GM19240 (cell line): ENCODE data around the gene MPPED1.
A peak's percentile ranks its signal among the peaks of the same experiment; 100 is the strongest.

Source experiments
- DNase-seq: peaks from one replicate; pipeline ENCODE4 v3.0.0; 2011; ENCODE audit warnings: low spot score; ENCODE audit not compliant: insufficient read length

Gene MPPED1

DNA sequence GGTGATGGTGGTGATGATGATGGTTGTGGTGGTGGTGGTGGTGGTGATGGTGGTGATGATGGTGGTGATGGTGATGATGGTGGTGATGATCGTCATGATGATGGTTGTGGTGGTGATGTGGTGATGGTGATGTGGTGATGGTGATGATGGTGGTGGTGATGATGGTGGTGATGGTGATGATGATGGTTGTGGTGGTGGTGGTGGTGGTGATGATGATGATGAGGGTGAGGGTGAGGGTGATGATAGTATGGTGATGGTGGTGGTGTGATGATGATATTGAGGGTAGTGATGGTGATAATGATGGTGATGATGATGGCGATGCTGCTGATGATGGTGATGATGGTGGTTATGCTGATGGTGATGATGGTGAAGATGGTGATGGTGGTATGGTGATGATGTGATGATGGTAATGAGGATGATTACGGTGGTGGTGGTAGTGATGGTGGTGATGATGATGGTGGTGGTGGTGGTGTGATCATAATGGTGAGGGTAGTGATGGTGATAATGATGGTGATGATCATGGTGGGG lies 63.8 kb downstream of the MPPED1 start:
- no peak for DNase-seq

DNA sequence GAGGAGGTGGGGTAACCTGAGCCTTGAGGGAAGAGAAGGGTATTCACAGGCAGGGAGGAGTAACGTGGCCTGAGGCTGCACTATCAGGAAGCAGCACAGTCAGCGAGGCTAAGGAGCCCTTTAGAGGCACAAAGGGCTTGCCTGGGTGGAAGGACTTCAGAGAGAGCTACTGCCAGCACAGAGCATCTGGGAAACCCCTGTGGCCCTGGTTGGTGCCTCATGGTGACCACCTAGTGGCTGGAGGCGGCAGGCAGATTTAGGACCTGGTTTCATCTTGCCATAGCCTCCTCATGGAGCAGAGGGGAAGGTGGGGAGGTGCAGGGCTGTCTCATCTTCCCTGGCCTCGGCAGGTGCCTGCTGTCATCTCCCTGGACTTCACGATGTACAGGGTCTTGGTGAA lies 64.5 kb downstream of the MPPED1 start:
- no peak for DNase-seq

DNA sequence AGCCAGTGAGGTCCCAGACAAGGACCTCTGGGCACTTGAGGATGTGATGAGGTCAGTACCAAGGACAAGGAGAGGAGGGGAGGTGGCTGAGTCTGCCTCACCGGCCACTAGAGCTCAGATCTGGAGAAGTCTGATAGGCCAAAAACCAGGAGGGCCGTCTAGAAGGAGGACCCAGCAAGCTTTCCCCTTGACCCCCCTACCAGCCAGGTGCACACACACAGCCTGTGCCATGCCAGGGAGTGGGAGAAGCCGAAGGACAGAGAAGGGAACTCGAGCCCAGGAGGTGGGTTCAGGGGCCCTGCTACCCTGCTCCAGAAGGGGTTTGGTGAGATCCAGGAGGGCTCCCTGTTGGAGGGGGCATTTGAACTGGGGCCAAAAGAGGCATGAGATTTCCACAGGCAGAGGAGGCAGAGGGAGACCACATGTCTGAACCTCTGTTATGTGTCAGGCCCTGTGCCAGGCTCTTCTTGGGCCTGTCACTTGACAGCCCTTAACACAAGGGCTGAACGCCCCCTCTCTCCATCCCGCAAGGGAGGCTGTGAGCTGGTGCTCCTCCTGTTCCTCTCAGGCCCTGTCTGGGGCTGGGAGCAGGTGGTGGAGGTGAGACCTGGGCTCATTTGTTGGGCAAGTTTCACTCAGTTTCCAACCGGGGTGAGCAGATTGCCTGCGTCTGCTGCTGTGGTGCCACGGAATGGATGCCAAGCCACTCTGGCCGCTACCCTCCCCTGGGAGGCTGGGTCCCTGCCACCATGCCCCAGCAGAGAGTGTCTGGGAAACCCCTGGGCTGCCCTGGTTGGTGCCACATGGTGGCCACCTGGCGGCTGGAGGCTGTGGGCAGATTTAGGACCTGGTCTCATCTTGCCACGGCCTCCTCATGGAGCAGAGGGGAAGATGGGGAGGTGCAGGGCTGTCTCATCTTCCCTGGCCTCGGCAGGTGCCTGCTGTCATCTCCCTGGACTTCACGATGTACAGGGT lies 65.2 kb downstream of the MPPED1 start:
- no peak for DNase-seq

DNA sequence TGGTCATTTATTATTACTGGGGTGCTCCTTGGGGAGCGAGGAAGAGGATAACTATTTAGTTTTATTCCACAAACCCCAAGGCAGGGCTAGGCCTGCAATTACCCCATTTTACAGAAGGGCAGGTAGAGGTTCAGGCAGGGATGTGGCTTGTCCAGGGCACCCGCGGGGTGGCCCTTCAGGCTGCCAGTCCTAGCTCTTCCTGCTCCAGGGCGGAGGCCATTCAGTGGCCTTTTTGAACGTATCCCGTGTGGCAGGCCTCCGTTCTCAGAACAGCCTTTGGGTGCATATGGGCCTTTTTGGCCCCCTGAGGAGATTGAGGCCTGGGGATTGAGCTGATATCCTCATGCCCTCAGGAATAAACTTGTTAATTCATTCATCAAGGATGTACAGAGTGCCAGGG lies 66.2 kb downstream of the MPPED1 start:
- DNase-seq, result no peak

DNA sequence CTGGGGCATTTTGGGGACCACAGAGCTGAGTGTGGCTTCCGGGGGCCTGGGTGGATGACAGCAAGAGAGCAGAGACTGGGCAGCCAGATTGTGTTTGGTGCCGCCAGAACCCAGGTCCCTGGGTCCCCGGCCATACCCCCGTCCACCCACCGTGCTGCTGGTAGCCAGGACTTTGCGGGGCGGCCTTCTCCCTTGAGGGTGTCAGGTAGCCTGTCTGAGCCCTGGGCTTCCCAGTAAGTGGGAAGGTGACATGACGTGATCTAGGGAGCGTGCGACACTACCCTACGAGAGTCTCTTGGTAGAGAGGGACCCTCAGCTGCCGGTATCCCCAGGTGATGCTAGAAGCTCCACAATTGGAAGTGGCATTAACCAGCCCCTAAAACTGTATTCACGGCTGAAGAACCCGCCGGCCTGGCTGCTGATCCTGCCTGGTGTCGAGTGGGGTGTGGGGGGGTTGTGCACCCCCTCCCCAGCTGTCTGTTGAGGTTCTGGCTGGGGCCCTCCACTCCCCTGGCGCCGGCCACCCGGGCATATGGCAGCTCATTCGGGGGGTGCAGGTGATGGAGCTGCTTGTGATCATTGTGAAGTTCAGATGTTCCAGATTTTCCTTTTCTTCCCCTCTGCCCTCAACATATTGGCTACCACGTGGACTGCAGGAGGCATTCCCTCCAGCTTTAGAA lies 66.9 kb downstream of the MPPED1 start:
- no peak for DNase-seq

DNA sequence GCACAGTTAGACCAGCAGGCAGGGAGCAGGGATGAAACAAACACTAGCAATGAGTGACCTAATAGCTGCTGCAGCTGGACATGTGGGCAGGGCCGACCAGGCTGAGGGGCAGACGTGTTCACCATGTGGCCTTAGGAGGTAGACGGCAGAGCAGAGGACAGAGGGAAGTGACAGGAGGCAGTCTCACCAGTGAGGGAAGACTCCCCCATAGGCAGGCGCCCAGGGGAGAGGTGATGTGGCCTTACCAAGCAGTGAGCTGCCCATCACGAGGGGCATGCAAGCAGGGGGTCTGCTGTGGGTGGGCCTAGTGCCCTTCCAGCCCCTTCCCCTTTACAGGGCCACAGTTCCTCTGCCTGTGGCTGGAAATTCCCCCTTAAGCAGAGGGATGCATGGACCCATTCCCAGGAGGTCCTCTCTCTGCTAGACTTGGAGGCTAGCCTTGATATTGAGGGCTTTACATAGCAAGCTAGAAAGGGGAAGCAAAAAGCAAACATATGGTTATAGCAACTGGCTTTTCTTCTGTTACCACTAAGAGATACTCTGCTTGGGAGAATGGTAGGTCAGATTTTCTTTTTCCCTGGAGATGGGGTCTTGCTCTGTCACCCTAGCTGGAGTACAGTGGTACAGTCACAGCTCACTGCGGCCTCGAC lies 67.6 kb downstream of the MPPED1 start:
- DNase-seq, result no peak

DNA sequence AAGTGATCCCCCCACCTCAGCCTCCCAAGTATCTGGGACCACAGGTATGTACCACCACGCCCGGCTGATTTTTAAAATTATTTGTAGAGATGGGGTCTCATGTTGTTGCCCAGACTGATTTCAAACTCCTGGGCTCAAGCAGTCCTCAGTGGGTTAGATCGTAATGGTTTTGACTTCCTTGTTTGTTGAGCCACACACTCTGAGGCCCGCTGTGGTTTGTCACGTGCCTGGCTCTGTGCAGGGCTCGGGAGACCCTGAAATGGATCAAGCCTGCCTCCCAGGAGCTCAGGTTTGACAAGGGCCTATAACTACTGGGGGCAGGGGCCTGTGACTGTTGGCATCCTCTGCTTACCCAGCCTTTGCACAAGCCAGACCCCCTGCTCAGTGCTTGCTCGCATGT lies 68.1 kb downstream of the MPPED1 start:
- DNase-seq, result no peak

DNA sequence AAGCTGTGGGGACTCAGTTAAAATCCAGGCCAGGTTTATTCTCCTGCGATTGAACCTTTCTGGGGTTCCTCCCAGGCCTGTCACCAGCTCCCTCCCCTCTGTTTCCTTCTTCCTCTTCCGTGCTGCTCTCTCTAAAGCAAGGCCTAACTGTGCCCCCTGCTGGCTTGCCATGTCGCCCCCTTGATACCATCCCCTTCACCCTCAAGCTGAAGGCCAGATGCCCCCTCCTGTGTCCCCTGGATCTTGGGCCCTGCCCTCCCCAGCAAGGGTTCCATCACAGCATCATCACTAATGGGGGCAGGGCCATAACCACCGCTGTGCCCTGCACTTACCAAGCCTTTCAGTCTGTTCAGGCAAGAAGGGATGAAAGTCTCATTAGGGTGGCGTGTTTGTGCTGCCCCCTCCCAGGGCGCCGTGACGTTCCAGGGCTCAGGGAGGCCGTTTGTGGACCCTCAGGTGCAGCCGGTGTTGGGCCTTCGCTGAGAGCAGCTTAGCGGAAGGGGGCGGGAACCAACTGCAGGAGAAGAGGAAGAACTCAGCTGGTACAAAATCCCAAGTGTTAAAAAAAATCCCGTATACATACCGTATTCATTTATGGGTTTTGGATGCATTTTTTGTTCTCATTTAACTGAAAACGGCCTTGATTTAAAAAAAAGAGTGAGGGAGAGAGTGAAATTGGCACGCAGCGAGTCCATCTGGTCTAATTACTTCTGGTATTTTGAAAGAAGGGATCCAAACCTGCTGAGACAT lies 69.9 kb downstream of the MPPED1 start:
- DNase-seq, result peak; percentile 25

DNA sequence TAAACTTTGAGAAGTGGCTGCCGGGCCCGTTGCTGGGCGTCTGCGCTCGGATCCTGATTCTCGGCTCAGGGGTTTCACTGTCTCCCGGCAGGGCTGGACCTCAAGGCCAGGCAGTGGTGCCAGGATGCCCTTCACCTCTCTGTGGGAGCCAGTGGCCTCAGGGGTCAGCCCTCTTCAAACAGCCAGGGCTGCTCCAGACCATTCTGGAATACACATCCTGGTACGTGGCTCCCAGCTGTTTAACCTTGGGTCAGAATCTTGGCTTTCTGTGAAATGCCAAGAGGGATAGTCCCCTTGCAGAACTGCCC lies 70.5 kb downstream of the MPPED1 start:
- no peak for DNase-seq

DNA sequence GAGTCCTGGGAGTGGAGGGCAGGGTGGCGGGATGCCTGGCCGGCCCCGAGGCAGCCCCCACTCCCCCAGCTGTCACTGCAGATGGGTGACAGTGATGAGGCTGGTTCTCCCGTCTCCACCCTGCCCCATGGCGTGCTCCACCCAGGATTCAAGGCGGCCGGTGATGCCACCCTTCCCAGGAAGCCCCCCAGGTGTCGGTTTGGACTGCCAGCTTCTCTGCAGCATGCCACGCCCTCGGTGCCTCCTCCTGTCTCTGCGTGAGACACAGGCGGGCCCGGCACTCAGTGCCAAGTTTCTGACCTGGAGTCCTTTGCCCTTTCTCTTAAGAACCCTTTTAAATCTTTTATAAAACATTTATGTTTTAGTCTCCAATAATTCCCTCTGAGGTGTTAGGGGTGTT lies 71.5 kb downstream of the MPPED1 start:
- DNase-seq, result no peak

DNA sequence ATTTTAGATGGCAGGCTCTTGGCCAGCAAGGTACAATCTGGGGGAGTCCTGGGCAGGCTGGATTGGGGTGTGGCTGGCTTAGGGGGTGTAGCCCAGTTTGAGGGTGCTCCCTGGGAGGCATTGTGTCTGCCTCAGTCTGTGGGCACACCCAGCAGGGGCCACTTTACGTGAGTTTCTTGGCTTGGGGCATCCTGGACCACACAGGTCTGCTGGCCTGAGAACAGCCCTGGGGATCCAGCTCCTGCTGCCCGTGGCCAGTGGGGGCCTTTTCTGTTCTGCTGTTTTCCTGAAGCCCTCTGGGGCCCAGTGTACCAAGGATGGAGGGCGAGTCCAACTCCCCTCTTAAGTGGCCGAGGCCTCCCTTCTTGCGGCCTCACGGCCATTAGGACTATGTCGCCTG lies 71.9 kb downstream of the MPPED1 start:
- no peak for DNase-seq

DNA sequence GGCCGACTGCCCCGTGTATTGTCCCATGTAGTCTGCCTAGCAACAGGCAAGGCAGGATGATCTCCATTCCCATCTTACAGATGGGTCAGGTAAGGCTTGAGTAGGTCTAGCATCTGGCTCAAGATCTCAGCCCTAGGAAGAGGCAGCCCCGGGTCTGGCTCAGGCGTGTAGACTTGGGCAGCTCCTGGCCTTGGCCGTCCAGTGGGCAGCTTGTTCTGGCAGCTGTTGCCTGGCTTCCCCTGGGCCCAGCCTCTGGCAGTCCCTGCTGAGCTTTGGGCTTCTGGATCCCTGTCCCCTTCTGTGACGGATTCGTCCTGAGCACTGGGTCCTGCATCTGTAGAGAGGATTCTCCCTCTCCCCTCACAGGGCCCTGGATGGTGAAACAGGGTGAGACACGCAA lies 72.4 kb downstream of the MPPED1 start:
- no peak for DNase-seq

DNA sequence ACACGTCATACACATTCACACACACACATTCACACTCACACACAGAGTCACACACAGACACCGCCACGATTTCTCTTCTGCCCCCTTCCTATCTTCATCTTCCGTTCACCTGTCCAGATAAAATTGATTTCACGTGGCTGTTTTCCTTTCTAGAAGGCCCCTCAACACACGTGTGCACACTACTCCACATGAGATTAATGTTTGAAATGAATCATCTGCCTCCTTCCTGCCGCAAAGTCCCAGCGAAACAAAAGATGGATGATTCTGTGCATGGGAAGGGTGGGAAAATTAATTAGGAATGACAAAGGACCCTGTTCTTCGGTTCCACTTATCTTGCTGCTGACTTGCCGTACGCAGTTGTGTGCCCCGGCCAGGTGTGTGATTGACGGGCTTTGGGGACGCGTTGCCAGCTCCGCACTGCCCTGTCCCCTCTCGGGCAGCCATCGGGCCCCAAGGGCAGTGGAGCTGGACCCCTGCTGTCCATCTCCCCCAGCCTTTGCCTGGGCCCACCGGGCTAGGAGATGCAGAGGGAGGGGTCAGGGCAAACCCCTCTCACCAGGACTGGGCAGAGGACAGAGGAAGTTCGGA lies 73.8 kb downstream of the MPPED1 start:
- no peak for DNase-seq

DNA sequence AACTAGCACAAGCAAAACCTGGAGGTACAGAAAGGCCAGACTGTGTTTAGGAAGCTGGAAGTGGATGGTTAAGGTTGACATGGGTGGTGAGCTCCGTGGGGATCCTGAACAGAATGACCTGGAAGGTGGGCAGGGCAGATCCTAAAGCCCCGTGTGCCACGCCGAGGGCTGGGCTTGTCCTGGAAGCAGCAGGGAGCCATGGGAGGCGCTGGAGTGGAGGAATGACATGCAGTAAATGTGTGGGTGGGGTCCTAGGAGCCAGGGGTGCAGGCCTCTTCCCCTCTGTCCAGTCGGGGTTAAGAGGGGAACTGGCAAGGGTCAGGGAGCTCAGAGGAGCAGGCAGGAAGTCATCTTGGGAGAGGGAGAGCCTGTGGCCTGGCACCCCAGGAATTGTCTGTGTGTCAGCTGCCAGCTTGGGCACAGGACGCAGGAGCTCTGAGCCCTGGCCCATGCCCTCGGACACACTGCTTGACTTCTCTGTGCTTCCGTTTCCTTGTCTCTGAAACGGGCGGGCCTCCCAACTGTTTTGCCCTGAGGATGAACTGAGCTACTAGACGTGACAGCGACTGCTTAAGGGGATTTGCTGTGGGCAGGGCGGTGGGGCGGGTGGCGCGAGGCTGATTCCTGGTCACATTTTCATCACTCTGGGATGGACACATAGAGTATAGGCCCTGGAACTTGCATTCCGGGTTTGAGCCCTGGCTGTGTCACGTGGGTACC lies 75.7 kb downstream of the MPPED1 start:
- no peak for DNase-seq

DNA sequence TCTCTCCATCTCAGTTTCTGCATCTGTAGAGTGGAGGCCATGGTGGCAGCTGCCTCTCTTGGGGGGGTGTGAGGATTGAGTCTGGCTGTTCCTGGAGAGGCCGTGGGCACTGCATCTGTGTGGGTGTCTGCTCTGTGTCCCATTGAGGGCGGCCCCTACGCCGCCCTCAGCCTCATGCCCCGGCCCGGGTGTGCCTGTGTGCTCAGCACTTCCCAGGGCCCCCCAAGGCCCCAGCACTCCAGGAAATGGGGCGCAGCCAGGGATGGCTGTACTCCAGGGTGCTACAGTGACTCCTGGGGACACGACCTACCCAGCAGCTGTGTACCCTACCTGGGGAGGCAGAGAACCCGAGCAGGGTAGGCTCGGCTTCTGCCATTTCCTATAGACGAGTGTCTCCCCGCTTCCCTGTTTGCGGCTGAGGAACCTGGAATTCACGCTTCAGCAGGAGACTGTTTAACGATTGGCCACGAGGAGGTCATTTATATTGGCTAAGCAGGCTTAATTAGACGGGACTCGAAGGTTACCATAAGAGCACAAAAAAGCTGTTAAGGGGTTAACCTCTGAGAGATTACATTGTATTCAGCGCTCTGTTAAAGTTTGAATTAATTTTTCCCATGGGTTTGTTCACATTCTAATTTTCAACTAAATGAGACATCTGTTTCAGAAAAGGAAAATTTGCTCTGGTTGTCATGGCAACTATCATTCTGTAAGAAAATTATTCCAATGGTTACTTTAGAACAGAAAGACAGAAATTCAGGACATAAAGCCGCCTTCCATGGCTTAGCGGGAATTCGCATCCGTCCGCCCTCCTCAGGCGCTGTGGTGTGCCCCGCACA lies 76.4 kb downstream of the MPPED1 start:
- no peak for DNase-seq

DNA sequence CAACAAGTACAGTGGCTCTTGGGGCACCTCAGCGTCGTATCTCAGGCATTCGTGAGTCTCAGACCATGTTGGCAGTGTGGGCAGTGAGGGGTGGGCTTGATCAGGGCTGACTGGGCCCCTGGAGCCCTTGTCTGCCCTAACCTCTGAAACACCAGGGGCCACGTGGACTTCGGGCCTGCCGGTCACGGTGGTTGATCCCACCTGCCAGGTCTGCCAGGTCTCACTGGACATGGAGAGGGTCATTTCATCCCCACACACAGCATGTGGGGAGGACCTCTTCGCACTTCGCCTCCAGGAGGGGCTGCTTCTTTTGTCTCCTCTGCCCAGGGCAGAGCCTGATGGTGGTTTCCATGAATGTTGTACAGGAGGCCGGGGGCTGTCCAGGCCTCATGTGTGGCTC lies 77.1 kb downstream of the MPPED1 start:
- no peak for DNase-seq

DNA sequence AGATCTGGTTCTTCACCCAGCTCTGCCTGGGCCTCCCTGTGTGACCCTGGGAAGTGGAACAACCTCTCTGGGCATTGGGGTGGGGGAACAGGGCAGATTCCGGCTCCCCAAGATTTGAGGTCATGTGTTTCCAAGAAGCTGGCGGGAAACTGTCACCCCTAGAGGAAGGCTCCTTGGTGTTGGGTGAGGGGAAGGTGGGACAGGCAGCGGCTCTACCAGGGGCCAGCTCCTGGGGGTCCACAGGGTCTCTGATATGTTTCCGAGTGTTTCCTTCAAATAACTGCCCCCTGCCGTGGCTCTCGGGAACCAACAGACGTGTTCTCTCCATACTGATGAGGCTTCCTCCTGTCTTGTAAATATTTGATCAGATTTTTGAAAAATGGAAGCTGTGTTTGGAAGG lies 78.5 kb downstream of the MPPED1 start:
- DNase-seq, result no peak

DNA sequence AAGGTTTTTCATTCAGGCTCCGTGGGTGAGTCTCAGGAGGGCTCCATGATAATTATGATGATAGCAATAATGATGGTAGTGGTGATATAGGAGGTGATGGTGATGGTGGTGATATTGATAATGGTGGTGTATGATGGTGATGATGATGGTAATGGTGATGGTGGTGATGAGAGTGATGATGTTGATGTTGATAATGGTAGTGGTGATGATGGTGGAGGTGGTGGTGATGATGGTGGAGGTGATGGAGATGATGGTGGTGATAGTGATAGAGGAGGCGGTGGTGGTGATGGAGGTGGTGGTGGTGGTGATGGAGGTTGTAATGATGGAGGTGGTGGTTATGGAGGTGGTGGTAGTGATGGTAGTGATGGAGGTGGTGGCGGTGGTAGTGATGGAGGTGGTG lies 79.4 kb downstream of the MPPED1 start:
- DNase-seq, result no peak

DNA sequence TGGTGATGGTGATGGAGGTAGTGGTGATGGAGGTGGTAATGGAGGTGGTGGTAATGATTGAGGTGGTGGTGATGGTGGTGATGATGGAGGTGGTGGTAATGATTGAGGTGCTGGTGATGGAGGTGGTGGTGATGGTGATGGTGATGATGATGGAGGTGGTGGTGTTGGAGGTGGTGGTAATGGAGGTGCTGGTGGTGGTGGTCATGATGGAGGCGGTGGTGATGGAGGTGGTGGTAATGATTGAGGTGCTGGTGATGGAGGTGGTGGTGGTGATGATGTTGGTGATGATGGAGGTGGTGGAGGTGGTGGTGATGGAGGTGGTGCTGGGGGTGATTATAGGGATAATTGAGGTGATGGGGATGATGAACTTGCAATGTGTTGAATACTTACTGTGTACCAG lies 79.9 kb downstream of the MPPED1 start:
- no peak for DNase-seq

DNA sequence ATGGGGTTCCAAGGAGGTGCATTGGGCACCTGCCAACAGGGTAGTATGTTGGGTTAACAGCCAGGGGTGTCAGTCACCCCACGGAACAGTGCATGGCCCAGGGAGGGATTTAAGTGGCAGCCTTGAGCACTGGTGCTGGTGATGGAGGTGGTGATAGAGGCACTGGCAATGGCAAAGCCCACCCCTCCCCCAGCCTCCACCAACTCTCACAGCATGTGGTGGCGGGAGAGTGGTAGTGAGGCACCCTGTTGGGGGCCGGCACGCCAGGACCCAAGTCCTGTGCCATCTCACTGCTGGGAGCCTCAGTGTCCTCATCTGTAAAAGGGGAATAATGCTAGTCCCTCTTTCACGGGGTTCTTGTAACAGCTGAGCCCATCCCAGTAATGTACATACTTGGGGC lies 81.5 kb downstream of the MPPED1 start:
- no peak for DNase-seq
